ENCODE data around the gene KRT25.
A peak's percentile ranks its signal among the peaks of the same experiment; 100 is the strongest.

KRT25 gene

GRCh38 chr17:40755231-40755630 lies at the start of gene KRT25:
KRT25 (minus strand) TSS chr17:40755331; CDS start chr17:40755271, 60 bp downstream.
- no peak for DNase-seq

- DNase-seq: peak; percentile 70
Measured at GRCh38 chr17:40803617-40804082, 48.5 kb upstream of the KRT25 start.

GRCh38 chr17:40801157-40801556 lies 46.0 kb upstream of the KRT25 start:
- no peak for DNase-seq

- no peak for DNase-seq
Measured at GRCh38 chr17:40800381-40800780, 45.2 kb upstream of the KRT25 start.

- DNase-seq: no peak
Measured at GRCh38 chr17:40799859-40800258, 44.7 kb upstream of the KRT25 start, which contains the start of gene KRT28. KRT28 (minus strand) TSS chr17:40799959; CDS start chr17:40799893, 66 bp downstream.

- no peak for DNase-seq
Measured at GRCh38 chr17:40796846-40797245, 41.7 kb upstream of the KRT25 start.

GRCh38 chr17:40795019-40795667 lies 40.0 kb upstream of the KRT25 start:
- no peak for DNase-seq

- DNase-seq: no peak
Measured at GRCh38 chr17:40794466-40794865, 39.3 kb upstream of the KRT25 start.

GRCh38 chr17:40793832-40794231 lies 38.7 kb upstream of the KRT25 start:
- no peak for DNase-seq

- no peak for DNase-seq
Measured at GRCh38 chr17:40791787-40792436, 36.8 kb upstream of the KRT25 start.

- no peak for DNase-seq
Measured at GRCh38 chr17:40791111-40791510, 36.0 kb upstream of the KRT25 start.

- no peak for DNase-seq
Measured at GRCh38 chr17:40782450-40782849, 27.3 kb upstream of the KRT25 start, which contains the start of gene KRT27. KRT27 (minus strand) TSS chr17:40782550; CDS start chr17:40782493, 57 bp downstream.

- DNase-seq: peak; percentile 6
Measured at GRCh38 chr17:40779181-40779909, 24.2 kb upstream of the KRT25 start.

GRCh38 chr17:40778461-40778860 lies 23.3 kb upstream of the KRT25 start:
- DNase-seq: no peak

- DNase-seq: no peak
Measured at GRCh38 chr17:40777971-40778370, 22.8 kb upstream of the KRT25 start.

GRCh38 chr17:40777459-40777858 lies 22.3 kb upstream of the KRT25 start:
- no peak for DNase-seq

- DNase-seq: no peak
Measured at GRCh38 chr17:40775945-40776344, 20.8 kb upstream of the KRT25 start.

GRCh38 chr17:40772101-40772500 lies 17.0 kb upstream of the KRT25 start, which contains the start of gene KRT26:
KRT26 (minus strand) TSS chr17:40772201; CDS start chr17:40772113, 88 bp downstream.
- no peak for DNase-seq

- DNase-seq: no peak
Measured at GRCh38 chr17:40765657-40766056, 10.5 kb upstream of the KRT25 start.

- DNase-seq: no peak
Measured at GRCh38 chr17:40763752-40764151, 8.6 kb upstream of the KRT25 start.

- no peak for DNase-seq
Measured at GRCh38 chr17:40760105-40761016, 5.2 kb upstream of the KRT25 start.

- DNase-seq: no peak
Measured at GRCh38 chr17:40753804-40754203, 1.3 kb downstream of the KRT25 start.
